ENCODE results near the gene RBBP5.

RBBP5 gene

DNA sequence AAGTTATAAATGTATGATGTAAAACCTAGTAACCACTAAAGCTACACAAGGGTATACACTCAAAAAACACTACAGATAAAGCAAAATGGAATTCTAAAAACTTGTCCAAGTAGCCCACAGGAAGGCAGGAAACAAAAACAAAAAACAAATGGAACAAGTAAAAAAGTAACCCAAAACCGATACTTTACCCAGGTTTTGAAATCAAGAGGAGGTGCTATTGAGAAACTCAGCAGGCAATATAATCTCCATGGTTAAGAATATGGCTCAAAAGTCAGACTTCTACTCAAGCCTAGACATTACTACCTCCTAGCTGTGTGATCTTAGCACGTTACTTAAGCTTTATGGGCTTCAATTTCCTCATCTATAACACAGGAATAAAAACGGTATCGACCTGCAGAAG, 13.3 kb downstream of the RBBP5 start:
- in situ Hi-C loops (cut with HindIII; ENCODE audit: low pct_ligation_motif_present, low sequenced_read_pairs) = no loop called here
- Histone ChIP-seq H3K27ac (no peak overlapping the region), H3K36me3 (replicated peaks) (peaks cover 20% of the 10 kb centered on the region), H3K27me3 (replicated peaks) (no peaks in the 10 kb centered on the region), H3K4me3 (ENCODE audit: low read depth, low read length) (no peak overlapping the region)
- TF ChIP-seq, protein P1, sequence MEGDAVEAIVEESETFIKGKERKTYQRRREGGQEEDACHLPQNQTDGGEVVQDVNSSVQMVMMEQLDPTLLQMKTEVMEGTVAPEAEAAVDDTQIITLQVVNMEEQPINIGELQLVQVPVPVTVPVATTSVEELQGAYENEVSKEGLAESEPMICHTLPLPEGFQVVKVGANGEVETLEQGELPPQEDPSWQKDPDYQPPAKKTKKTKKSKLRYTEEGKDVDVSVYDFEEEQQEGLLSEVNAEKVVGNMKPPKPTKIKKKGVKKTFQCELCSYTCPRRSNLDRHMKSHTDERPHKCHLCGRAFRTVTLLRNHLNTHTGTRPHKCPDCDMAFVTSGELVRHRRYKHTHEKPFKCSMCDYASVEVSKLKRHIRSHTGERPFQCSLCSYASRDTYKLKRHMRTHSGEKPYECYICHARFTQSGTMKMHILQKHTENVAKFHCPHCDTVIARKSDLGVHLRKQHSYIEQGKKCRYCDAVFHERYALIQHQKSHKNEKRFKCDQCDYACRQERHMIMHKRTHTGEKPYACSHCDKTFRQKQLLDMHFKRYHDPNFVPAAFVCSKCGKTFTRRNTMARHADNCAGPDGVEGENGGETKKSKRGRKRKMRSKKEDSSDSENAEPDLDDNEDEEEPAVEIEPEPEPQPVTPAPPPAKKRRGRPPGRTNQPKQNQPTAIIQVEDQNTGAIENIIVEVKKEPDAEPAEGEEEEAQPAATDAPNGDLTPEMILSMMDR (IDR thresholded peaks at IDR 0.05; ENCODE audit: low read depth, low read length, missing control alignments) = no peak
- DNase-seq = no peak

DNA sequence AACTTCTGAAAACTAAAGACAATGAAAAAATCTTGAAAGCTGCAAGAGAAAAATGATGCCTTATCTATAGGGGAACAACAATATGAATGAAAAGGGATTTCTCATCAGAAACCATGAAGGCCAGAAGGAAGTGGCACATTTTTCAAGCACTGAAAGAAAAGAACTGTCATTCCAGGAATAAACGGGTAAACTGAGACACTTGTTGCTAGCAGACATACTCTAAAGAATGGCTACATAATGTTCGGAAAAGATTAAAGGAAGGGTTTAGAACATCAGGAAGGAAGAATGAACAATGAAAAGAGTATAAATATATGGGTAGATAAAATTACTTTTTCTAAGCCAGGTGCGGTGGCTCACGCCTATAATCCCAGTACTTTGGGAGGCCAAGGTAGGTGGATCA, 14.5 kb downstream of the RBBP5 start:
- no peaks in the 10 kb centered on the region for H3K27me3 ChIP-seq (replicated peaks)
- TF ChIP-seq, protein P1 (IDR thresholded peaks at IDR 0.05; ENCODE audit: low read depth, low read length, missing control alignments) = no peak
- in situ Hi-C loops (cut with HindIII; ENCODE audit: low pct_ligation_motif_present, low sequenced_read_pairs) = no loop called here
- no peak overlapping the region for H3K27ac ChIP-seq
- no peak for DNase-seq
- peaks cover 24% of the 10 kb centered on the region for H3K36me3 ChIP-seq (replicated peaks)
- no peak overlapping the region for H3K4me3 ChIP-seq (ENCODE audit: low read depth, low read length)

DNA sequence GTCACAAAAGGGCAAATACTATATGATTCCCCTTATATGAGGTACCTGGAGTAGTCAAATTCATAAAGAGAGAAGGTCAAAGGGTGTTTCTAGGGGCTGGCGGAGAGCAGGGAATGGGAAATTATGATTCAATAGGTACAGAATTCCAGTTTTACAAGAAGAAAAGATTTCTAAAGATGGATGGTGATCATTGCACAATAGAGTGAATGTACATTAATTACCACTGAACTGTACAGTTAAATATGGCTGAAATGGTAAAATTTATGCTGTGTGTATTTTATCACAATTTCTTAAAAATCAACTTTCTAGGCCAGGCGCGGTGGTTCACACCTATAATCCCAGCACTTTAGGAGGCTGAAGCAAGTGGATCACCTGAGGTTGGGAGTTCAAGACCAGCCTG, 19.4 kb downstream of the RBBP5 start:
- H3K4me3 ChIP-seq (ENCODE audit: low read depth, low read length) = no peak overlapping the region
- DNase-seq = no peak
- H3K27me3 ChIP-seq (replicated peaks) = no peaks in the 10 kb centered on the region
- in situ Hi-C loops (cut with HindIII; ENCODE audit: low pct_ligation_motif_present, low sequenced_read_pairs) = no loop called here
- TF ChIP-seq, protein P1 (IDR thresholded peaks at IDR 0.05; ENCODE audit: low read depth, low read length, missing control alignments) = no peak
- no peak overlapping the region for H3K27ac ChIP-seq
- peaks cover 50% of the 10 kb centered on the region for H3K36me3 ChIP-seq (replicated peaks)

DNA sequence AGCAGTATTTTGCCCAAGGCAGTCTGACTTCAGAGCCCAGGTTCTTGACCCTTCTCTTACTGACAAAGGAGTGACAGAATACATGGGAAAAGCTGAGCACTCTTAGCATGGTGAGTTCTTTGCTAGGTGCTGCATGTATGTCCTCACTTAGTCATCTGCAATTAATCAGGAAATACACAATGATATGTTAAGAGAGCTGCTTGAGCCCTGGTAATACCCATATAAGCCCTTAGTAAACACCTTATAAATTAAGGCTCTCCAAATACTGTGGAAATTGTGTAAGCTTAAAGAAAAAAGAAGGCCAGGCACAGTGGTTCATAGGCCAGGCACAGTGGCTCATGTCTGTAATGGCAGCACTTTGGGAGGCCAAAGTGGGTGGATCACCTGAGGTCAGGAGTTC, 23.5 kb downstream of the RBBP5 start:
- Histone ChIP-seq H3K36me3 (replicated peaks) (peaks cover 54% of the 10 kb centered on the region), H3K27me3 (replicated peaks) (no peaks in the 10 kb centered on the region), H3K4me3 (ENCODE audit: low read depth, low read length) (no peak overlapping the region), H3K27ac (no peak overlapping the region)
- no peak for DNase-seq
- in situ Hi-C loops (cut with HindIII; ENCODE audit: low pct_ligation_motif_present, low sequenced_read_pairs) = no loop called here
- TF ChIP-seq, protein P1 (IDR thresholded peaks at IDR 0.05; ENCODE audit: low read depth, low read length, missing control alignments) = no peak

DNA sequence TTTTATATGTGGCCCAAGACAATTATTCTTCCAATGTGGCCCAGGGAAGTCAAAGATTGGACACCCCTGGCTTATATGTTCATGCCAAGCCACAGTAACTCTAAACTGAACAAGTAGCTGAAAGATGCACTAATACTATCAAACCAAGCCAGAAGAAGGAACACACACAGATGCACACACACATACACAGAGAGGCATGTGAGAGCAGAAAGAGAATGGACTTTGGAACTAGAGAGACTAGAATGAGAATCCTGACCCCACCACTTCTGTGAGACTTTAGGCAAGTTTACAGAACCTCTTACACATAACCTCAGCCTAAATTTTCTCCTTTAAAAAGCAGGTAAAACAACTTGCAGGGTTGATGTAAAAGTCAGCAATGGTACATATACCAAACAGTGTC, 26.4 kb downstream of the RBBP5 start:
- Histone ChIP-seq H3K27ac (no peak overlapping the region), H3K4me3 (ENCODE audit: low read depth, low read length) (no peak overlapping the region), H3K27me3 (replicated peaks) (no peaks in the 10 kb centered on the region), H3K36me3 (replicated peaks) (peaks cover 53% of the 10 kb centered on the region)
- DNase-seq = no peak
- in situ Hi-C loops (cut with HindIII; ENCODE audit: low pct_ligation_motif_present, low sequenced_read_pairs) = no loop called here
- TF ChIP-seq, protein P1 (IDR thresholded peaks at IDR 0.05; ENCODE audit: low read depth, low read length, missing control alignments) = no peak

DNA sequence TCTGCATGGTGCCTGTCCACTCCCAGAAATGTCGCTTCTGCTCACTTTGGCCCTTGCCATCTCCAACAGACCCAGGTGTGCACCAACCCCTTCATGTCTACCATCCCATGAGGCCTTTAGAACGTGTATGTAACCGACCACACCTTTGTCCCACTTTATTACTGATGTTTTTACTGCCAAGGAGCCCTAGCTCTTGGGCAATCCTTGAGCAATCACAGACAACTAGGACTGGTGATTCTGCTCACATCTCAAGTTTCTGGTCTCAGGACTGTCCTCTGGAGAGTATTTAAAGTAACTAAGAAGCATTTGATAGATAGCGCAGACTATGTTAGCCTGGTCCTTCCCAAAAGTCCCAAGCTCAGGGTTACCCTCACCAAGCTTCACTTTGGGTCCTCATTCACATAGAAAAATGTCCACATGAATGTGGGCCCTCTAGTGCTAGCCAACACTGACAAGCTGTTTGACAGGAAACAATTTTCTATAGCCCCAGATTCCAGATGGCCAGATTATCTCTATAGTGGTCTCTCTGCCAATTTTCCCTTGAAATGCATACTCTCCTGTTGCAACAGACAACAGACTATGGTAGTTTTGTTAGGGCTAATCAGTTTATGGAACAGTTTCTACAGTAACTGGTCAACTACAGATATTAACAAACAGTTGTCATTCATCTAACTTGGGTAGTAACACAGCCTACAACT, 30.6 kb downstream of the RBBP5 start:
- Histone ChIP-seq H3K4me3 (ENCODE audit: low read depth, low read length) (no peak overlapping the region), H3K27ac (no peak overlapping the region), H3K27me3 (replicated peaks) (no peaks in the 10 kb centered on the region), H3K36me3 (replicated peaks) (peaks cover 51% of the 10 kb centered on the region)
- no peak for DNase-seq
- in situ Hi-C loops (cut with HindIII; ENCODE audit: low pct_ligation_motif_present, low sequenced_read_pairs) = no loop called here
- TF ChIP-seq, protein P1 (IDR thresholded peaks at IDR 0.05; ENCODE audit: low read depth, low read length, missing control alignments) = no peak

All from brain microvascular endothelial cell (primary cell).